Neural progenitor cell (in vitro differentiated cells): Measurements from ENCODE around the gene BICD2. TPM values are rescaled to one million over a fixed set of nuclear protein-coding genes. Genes with fewer than 3 reads are reported as not detected.
A peak's percentile ranks its signal among the peaks of the same experiment; 100 is the strongest.

Experiments used
- DNase-seq: peaks from one replicate; pipeline ENCODE4 v3.0.0-alpha.2; 2016; ENCODE audit warnings: low spot score
- H2AFZ ChIP-seq: fragments of 200-600 bp; sonication (generic); replicated peaks from 2 replicates; pipeline ENCODE4 v1.6.1; 2016; ENCODE audit warnings: antibody characterized with exemption
- H3F3A ChIP-seq: fragments of 200-600 bp; sonication (generic); 2 replicates; pipeline ENCODE4 v1.6.1; 2016; ENCODE audit warnings: antibody characterized with exemption, low read depth
- H3K27ac ChIP-seq: fragments of 200-600 bp; sonication (generic); 2 replicates; pipeline ENCODE4 v1.5.1; 2016; ENCODE audit warnings: mild to moderate bottlenecking
- H3K27me3 ChIP-seq: fragments of 200-600 bp; sonication (generic); 2 replicates; pipeline ENCODE4 v1.6.1; 2016; ENCODE audit warnings: mild to moderate bottlenecking, moderate library complexity
- H3K36me3 ChIP-seq: fragments of 200-600 bp; sonication (generic); 2 replicates; pipeline ENCODE4 v1.5.1; 2016
- H3K4me1 ChIP-seq: fragments of 200-600 bp; sonication (generic); 2 replicates; pipeline ENCODE4 v1.6.1; 2016; ENCODE audit warnings: mixed run types
- H3K4me2 ChIP-seq: fragments of 200-600 bp; sonication (generic); 2 replicates; pipeline ENCODE4 v1.6.1; 2016
- H3K4me3 ChIP-seq: fragments of 200-600 bp; sonication (generic); 2 replicates; pipeline ENCODE4 v1.5.1; 2016
- H3K79me2 ChIP-seq: fragments of 200-600 bp; sonication (generic); 2 replicates; pipeline ENCODE4 v1.6.1; 2016; ENCODE audit warnings: low read depth
- H3K9ac ChIP-seq: fragments of 200-600 bp; sonication (generic); 2 replicates; pipeline ENCODE4 v1.6.1; 2016
- H3K9me3 ChIP-seq: fragments of 200-600 bp; sonication (generic); 2 replicates; pipeline ENCODE4 v1.5.1; 2016; ENCODE audit warnings: low read depth
- H4K20me1 ChIP-seq: fragments of 200-600 bp; sonication (generic); 2 replicates; pipeline ENCODE4 v1.6.1; 2016; ENCODE audit warnings: low read depth
- H3K27ac Mint-ChIP-seq: 3 replicates; pipeline ENCODE4 v1.8.0; 2021; ENCODE audit warnings: mixed read lengths
- H3K27me3 Mint-ChIP-seq: 2 replicates; pipeline ENCODE4 v1.8.0; 2022; ENCODE audit warnings: low read depth, mild to moderate bottlenecking, inconsistent platforms, moderate library complexity, mixed read lengths; ENCODE audit not compliant: insufficient read depth
- H3K36me3 Mint-ChIP-seq: 3 replicates; pipeline ENCODE4 v1.8.0; 2021; ENCODE audit warnings: mixed read lengths
- H3K4me1 Mint-ChIP-seq: 3 replicates; pipeline ENCODE4 v1.8.0; 2021; ENCODE audit warnings: mixed read lengths
- H3K4me3 Mint-ChIP-seq: 3 replicates; pipeline ENCODE4 v1.8.0; 2021; ENCODE audit warnings: mild to moderate bottlenecking, moderate library complexity, mixed read lengths
- H3K9me3 Mint-ChIP-seq: 3 replicates; pipeline ENCODE4 v1.8.0; 2020; ENCODE audit warnings: mixed read lengths
- CTCF ChIP-seq: fragments of 200-600 bp; sonication (generic); IDR thresholded peaks from 2 replicates; pipeline ENCODE4 v1.5.1; 2017; ENCODE audit warnings: antibody characterized with exemption, mild to moderate bottlenecking
- EZH2 ChIP-seq: fragments of 200-600 bp; sonication (generic); IDR thresholded peaks from 2 replicates; pipeline ENCODE4 v1.6.1; 2017; ENCODE audit warnings: antibody characterized with exemption, mild to moderate bottlenecking, moderate library complexity
- EZH2phosphoT487 ChIP-seq: fragments of 200-600 bp; sonication (generic); IDR thresholded peaks from 2 replicates; pipeline ENCODE4 v1.6.1; 2017; ENCODE audit warnings: antibody characterized with exemption
- total RNA-seq: library from RNA; depleted of rRNA; stranded (reverse); fragments of >200 nt; gene quantifications from 2 replicates; pipeline ENCODE4 v1.2.3, GENCODE V29; 2015; ENCODE audit warnings: low replicate concordance

Gene BICD2
- total RNA-seq, 1 donor from 2014 or later, result 15.1 TPM

GRCh38 chr9:92682269-92682668 lies 82.4 kb downstream of the BICD2 start:
- Histone ChIP-seq H3F3A (no peaks in the 10 kb centered on the region), H3K4me3 (no peak overlapping the region), H3K4me2 (no peak overlapping the region), H3K79me2 (no peaks in the 10 kb centered on the region), H3K27ac (no peak overlapping the region), H3K4me1 (no peaks in the 10 kb centered on the region), H2AFZ (no peak overlapping the region), H4K20me1 (no peaks in the 10 kb centered on the region), H3K36me3 (no peaks in the 10 kb centered on the region), H3K9ac (no peak overlapping the region), H3K9me3 (no peaks in the 10 kb centered on the region), H3K27me3 (no peaks in the 10 kb centered on the region)
- Mint-ChIP-seq H3K27me3 (no peaks in the 10 kb centered on the region), H3K27ac (peak overlapping the region; percentile 57), H3K36me3 (no peaks in the 10 kb centered on the region), H3K4me1 (no peaks in the 10 kb centered on the region), H3K4me3 (no peak overlapping the region), H3K9me3 (no peaks in the 10 kb centered on the region)
- no peak for TF ChIP-seq CTCF
- TF ChIP-seq EZH2, result no peak
- TF ChIP-seq EZH2phosphoT487, result no peak
- no peak for DNase-seq

GRCh38 chr9:92680166-92681119 lies 84.2 kb downstream of the BICD2 start:
- Mint-ChIP-seq H3K27ac (no peak overlapping the region), H3K4me1 (no peaks in the 10 kb centered on the region), H3K9me3 (no peaks in the 10 kb centered on the region), H3K27me3 (no peaks in the 10 kb centered on the region), H3K4me3 (no peak overlapping the region), H3K36me3 (no peaks in the 10 kb centered on the region)
- no peaks in the 10 kb centered on the region for H3K27me3 ChIP-seq
- no peak overlapping the region for H3K9ac ChIP-seq
- H4K20me1 ChIP-seq, result no peaks in the 10 kb centered on the region
- no peak for DNase-seq
- no peak overlapping the region for H2AFZ ChIP-seq
- no peaks in the 10 kb centered on the region for H3K9me3 ChIP-seq
- H3K79me2 ChIP-seq, result no peaks in the 10 kb centered on the region
- H3K36me3 ChIP-seq, result no peaks in the 10 kb centered on the region
- no peak overlapping the region for H3K27ac ChIP-seq
- H3K4me1 ChIP-seq, result no peaks in the 10 kb centered on the region
- TF ChIP-seq EZH2 (no peak), CTCF (no peak)
- no peaks in the 10 kb centered on the region for H3F3A ChIP-seq
- no peak overlapping the region for H3K4me2 ChIP-seq
- H3K4me3 ChIP-seq, result no peak overlapping the region

GRCh38 chr9:92679413-92680165 lies 85.0 kb downstream of the BICD2 start:
- Histone ChIP-seq H2AFZ (no peak overlapping the region), H3K4me2 (no peak overlapping the region), H3K36me3 (no peaks in the 10 kb centered on the region), H3K9ac (no peak overlapping the region), H3K4me3 (no peak overlapping the region), H3F3A (no peaks in the 10 kb centered on the region), H3K79me2 (no peaks in the 10 kb centered on the region), H3K4me1 (no peaks in the 10 kb centered on the region), H3K27ac (no peak overlapping the region), H3K27me3 (no peaks in the 10 kb centered on the region), H3K9me3 (no peaks in the 10 kb centered on the region), H4K20me1 (no peaks in the 10 kb centered on the region)
- H3K9me3 Mint-ChIP-seq, result no peaks in the 10 kb centered on the region
- TF ChIP-seq EZH2 (no peak), CTCF (no peak), EZH2phosphoT487 (no peak)
- H3K27ac Mint-ChIP-seq, result no peak overlapping the region
- H3K36me3 Mint-ChIP-seq, result peaks cover 2% of the 10 kb centered on the region
- no peak overlapping the region for H3K4me3 Mint-ChIP-seq
- H3K27me3 Mint-ChIP-seq, result no peaks in the 10 kb centered on the region
- no peak for DNase-seq
- H3K4me1 Mint-ChIP-seq, result no peaks in the 10 kb centered on the region
